BJ (cell line): ENCODE data around the gene UBXN1. TPM values are rescaled to one million over a fixed set of nuclear protein-coding genes. Genes with fewer than 3 reads are reported as not detected.
A peak's percentile ranks its signal among the peaks of the same experiment; 100 is the strongest.

Experiments
- CTCF ChIA-PET: fragments of 350-600 bp; formaldehyde crosslinking; extraction: SDS; loops from one replicate; lab custom pipeline; 2021; ENCODE audit warnings: antibody characterized with exemption, inconsistent platforms; lab: Yijun Ruan, JAX
- POLR2A ChIA-PET: fragments of 300-600 bp; sonication (Branson Sonifier 250); formaldehyde crosslinking; extraction: SDS; loops from one replicate; lab custom pipeline; 2021; ENCODE audit warnings: antibody characterized with exemption; lab: Charles Lee
- DNase-seq: peaks from one replicate; pipeline ENCODE4 v3.0.0-alpha.2; 2011; ENCODE audit warnings: low read depth
- H3K27me3 ChIP-seq: 2 replicates; pipeline ENCODE4 v1.6.0; 2011; ENCODE audit warnings: low read length; ENCODE audit not compliant: control insufficient read depth, insufficient read depth
- H3K36me3 ChIP-seq: 2 replicates; pipeline ENCODE4 v1.5.1; 2011; ENCODE audit warnings: low read length; ENCODE audit not compliant: control insufficient read depth, insufficient read depth
- H3K4me3 ChIP-seq: 2 replicates; pipeline ENCODE4 v1.5.1; 2011; ENCODE audit warnings: low read depth, mild to moderate bottlenecking, control low read depth, low read length
- CTCF ChIP-seq: IDR thresholded peaks from 2 replicates; pipeline ENCODE4 v1.5.1; 2011; ENCODE audit warnings: low read depth, mild to moderate bottlenecking, control low read depth, inconsistent platforms, low read length, moderate library complexity; ENCODE audit not compliant: insufficient read depth
- polyA plus RNA-seq: library from polyadenylated mRNA; depleted of rRNA; stranded (reverse); fragments of >200 nt; gene quantifications from 2 replicates; pipeline ENCODE4 v1.2.3, GENCODE V29; 2011

Gene UBXN1
- polyA plus RNA-seq, 1 experiment, result 86.0 TPM

DNA sequence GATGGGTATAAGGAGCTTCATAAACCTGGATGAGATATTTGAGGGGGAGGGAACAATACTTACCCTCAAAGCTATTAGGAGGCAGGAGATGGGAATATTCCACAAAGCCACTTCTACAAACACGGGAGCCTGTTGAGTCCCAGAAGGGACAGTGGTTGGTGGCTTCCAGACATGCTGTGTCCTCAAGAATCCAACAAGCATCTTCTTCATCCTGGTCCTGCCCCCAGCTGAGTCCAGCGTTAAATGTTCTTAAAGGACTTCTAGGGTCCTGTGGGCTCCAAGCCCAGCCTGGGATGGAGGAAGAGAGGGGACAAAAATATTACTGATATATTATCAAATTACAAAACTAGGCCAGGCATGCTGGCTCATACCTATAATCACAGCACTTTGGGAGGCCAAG lies 11.4 kb downstream of the UBXN1 start:
- ChIA-PET POLR2A (no interaction called here), CTCF (interaction anchor here (1.0 to 2.0 kb wide), 4 partner anchors 13 to 274 kb away, joined by 3 to 9 read pairs (median 5); no protein-coding TSS in a partner anchor)
- TF ChIP-seq CTCF, result no peak
- no peak for DNase-seq
- H3K27me3 ChIP-seq, result no peaks in the 10 kb centered on the region
- peaks cover 15% of the 10 kb centered on the region for H3K36me3 ChIP-seq
- no peak overlapping the region for H3K4me3 ChIP-seq

DNA sequence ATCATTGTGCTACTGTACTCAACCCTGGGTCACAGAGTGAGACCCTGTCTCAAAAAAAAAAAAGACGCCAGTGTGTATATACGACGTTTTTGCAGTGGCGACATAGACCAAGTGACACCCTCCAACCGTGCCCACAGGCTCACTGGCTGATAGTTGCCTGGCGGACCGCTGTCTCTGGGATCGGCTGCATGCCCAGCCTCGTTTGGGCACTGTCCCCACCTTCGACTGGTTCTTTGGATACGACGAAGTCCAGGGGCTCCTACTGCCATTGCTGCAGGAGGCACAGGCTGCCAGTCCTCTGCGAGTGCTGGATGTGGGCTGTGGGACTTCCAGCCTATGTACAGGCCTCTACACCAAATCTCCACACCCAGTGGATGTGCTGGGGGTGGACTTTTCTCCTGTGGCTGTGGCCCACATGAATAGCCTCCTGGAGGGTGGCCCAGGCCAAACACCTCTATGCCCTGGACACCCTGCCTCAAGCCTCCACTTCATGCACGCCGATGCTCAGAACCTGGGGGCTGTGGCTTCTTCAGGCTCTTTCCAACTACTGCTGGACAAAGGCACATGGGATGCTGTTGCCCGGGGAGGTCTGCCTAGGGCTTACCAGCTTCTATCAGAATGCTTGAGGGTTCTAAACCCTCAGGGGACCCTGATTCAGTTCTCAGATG lies 12.5 kb downstream of the UBXN1 start:
- CTCF ChIA-PET, result interaction anchor here (1.0 to 2.0 kb wide), 7 partner anchors 13 to 120 kb away, joined by 3 to 9 read pairs (median 6); partner anchors contain the start of gene LRRN4CL
- no peaks in the 10 kb centered on the region for H3K27me3 ChIP-seq
- no peak for DNase-seq
- H3K36me3 ChIP-seq, result peaks cover 15% of the 10 kb centered on the region
- H3K4me3 ChIP-seq, result peak overlapping the region; percentile 72
- POLR2A ChIA-PET, result interaction anchor here (0.6 to 2.3 kb wide), 4 partner anchors 20 to 111 kb away, joined by 10 to 19 read pairs (median 14); partner anchors contain the start of genes GANAB, HNRNPUL2 and TUT1
- TF ChIP-seq CTCF, result no peak

GRCh38 chr11:62665599-62666258 lies 13.1 kb downstream of the UBXN1 start:
- TF ChIP-seq CTCF, result no peak
- no peak for DNase-seq
- ChIA-PET POLR2A (interaction anchor here (0.6 to 2.3 kb wide), 13 partner anchors 9 to 110 kb away, joined by 3 to 19 read pairs (median 10); partner anchors contain the start of genes B3GAT3, GANAB, HNRNPUL2 and INTS5), CTCF (interaction anchor here (0.5 to 2.0 kb wide), 13 partner anchors 9 to 120 kb away, joined by 3 to 9 read pairs (median 4); partner anchors contain the start of genes INTS5 and LRRN4CL)
- Histone ChIP-seq H3K4me3 (peak overlapping the region; percentile 72), H3K36me3 (peaks cover 15% of the 10 kb centered on the region), H3K27me3 (no peaks in the 10 kb centered on the region)

GRCh38 chr11:62665075-62665598 lies 13.7 kb downstream of the UBXN1 start, which contains the start of the genes C11orf98 and CSKMT:
C11orf98 (minus strand) TSS chr11:62665210; CDS start chr11:62665169, 41 bp downstream.
CSKMT (plus strand) TSS chr11:62665312; CDS start chr11:62665880, 568 bp downstream.
- H3K27me3 ChIP-seq, result no peaks in the 10 kb centered on the region
- peak within 1 kb of the TSS; percentile 72 for H3K4me3 ChIP-seq
- CTCF ChIA-PET, result interaction anchor here (0.5 to 2.0 kb wide), 15 partner anchors 8 to 121 kb away, joined by 3 to 9 read pairs (median 4); partner anchors contain the start of genes INTS5 and LRRN4CL
- POLR2A ChIA-PET, result interaction anchor here (0.5 to 2.3 kb wide), 18 partner anchors 8 to 1294 kb away, joined by 3 to 19 read pairs (median 6); partner anchors contain the start of genes B3GAT3, GANAB, HNRNPUL2 and INTS5
- DNase-seq, result no peak
- TF ChIP-seq CTCF, result no peak
- H3K36me3 ChIP-seq, result peaks cover 15% of the 10 kb centered on the region
